Spleen (tissue), 11 donors: ENCODE measurements around the gene FNBP1. TPM values are rescaled to one million over a fixed set of nuclear protein-coding genes. Genes with fewer than 3 reads are reported as not detected.
A peak's percentile ranks its signal among the peaks of the same experiment; 100 is the strongest.
"Not testable (repeated sequence)": the region's sequence is repeated elsewhere in the genome, so short reads cannot be mapped to it uniquely, and the experiment has no call there.

Experiments
- DNase-seq: peaks from one replicate; pipeline ENCODE4 v3.0.0-alpha.2; 2020
- H3K27ac ChIP-seq, 8 donors: fragments of 200-600 bp; sonication (generic) in 7 of 8; 1 replicate in 4 of 8; 2 replicates in 4 of 8; pipeline versions ENCODE4 v1.5.0 to v1.8.0; 2016 to 2021; ENCODE audit warnings: inconsistent platforms in 4 of 8, mild to moderate bottlenecking in 4 of 8, moderate library complexity in 1 of 8
- H3K27me3 ChIP-seq, 7 donors: fragments of 200-600 bp; sonication (generic) in 6 of 7; replicated peaks in 1 of 7; 1 replicate in 4 of 7; 2 replicates in 3 of 7; pipeline versions ENCODE4 v1.5.0 to v1.8.0; 2016 to 2021; ENCODE audit warnings: inconsistent platforms in 3 of 7, mild to moderate bottlenecking in 1 of 7
- H3K36me3 ChIP-seq, 6 donors: fragments of 200-600 bp; sonication (generic) in 5 of 6; 1 replicate in 4 of 6; 2 replicates in 2 of 6; pipeline versions ENCODE4 v1.5.0 to v1.8.0; 2016 to 2021; ENCODE audit warnings: inconsistent platforms in 2 of 6
- H3K4me1 ChIP-seq, 6 donors: fragments of 200-600 bp; sonication (generic) in 5 of 6; 1 replicate in 3 of 6; 2 replicates in 3 of 6; pipeline versions ENCODE4 v1.5.0 to v1.8.0; 2016 to 2021; ENCODE audit warnings: inconsistent platforms in 3 of 6
- H3K4me3 ChIP-seq, 8 donors: fragments of 200-600 bp; sonication (generic) in 7 of 8; 1 replicate in 4 of 8; 2 replicates in 4 of 8; pipeline versions ENCODE4 v1.5.0 to v1.8.0; 2016 to 2021; ENCODE audit warnings: inconsistent platforms in 4 of 8, mild to moderate bottlenecking in 4 of 8, moderate library complexity in 2 of 8
- H3K9me3 ChIP-seq, 8 donors: fragments of 200-600 bp; sonication (generic) in 7 of 8; 1 replicate in 4 of 8; 2 replicates in 4 of 8; pipeline versions ENCODE4 v1.5.0 to v1.8.0; 2016 to 2021; ENCODE audit warnings: inconsistent platforms in 4 of 8
- CTCF ChIP-seq, 11 experiments: fragments of 200-600 bp in 7 of 11; fragments of 450-650 bp in 4 of 11; sonication (generic) in 4 of 11; IDR thresholded peaks in 8 of 11; conservative IDR thresholded peaks in 3 of 11; 1 replicate in 7 of 11; 2 replicates in 4 of 11; pipeline versions ENCODE4 v1.4.0 to v1.8.0; 2016 to 2021; ENCODE audit warnings: antibody characterized with exemption in 11 of 11, inconsistent platforms in 4 of 11, mild to moderate bottlenecking in 1 of 11
- POLR2A ChIP-seq, 3 donors: fragments of 450-650 bp; IDR thresholded peaks; one replicate each; pipeline ENCODE4 v1.5.1; 2017; ENCODE audit warnings: antibody characterized with exemption in 3 of 3, mild to moderate bottlenecking in 1 of 3
- POLR2AphosphoS5 ChIP-seq, 3 donors: sonication (generic); formaldehyde crosslinking; IDR thresholded peaks; one replicate each; pipeline ENCODE4 v1.5.1; 2017; ENCODE audit warnings: antibody characterized with exemption in 3 of 3
- WGBS, 5 donors: extraction: QIAGEN DNeasy Blood & Tissue Kit in 3 of 5; methylation state at CpG; one replicate each; pipeline versions ENCODE4 v1.1.5 to v1.1.7; 2013 to 2018; 5-methylcytosine and 5-hydroxymethylcytosine counted together
- intact Hi-C: fragments of 100-400 bp; cut with DNase I; formaldehyde crosslinking; loops from one replicate; pipeline ENCODE4 v1.15.0; 2023; ENCODE audit warnings: low total_unique reads
- polyA plus RNA-seq, 3 donors: library from polyadenylated mRNA; stranded (reverse); fragments of 200-250 nt; gene quantifications; one replicate each; pipeline ENCODE4 v1.2.1, GENCODE V29; 2013
- total RNA-seq, 7 donors: library from RNA; depleted of rRNA in 3 of 7; stranded (reverse); fragments of >200 nt in 3 of 7; fragmentation: NEBNext Ultra II Directional in 4 of 7; extraction: Animal tissue kit (Norgen Biotek cat#: 25700) in 4 of 7; gene quantifications; one replicate each; pipeline versions ENCODE4 v1.1.0 to v1.2.1, GENCODE V29; 2016 to 2021
- donor health status: healthy with polysubstance abuse.
- donor health status: DM: no; HTN: no; CAD: no; lungs with moderate emphysema.
- donor health status: DM: no; HTN: no; CAD: no.
- donor health status: Bipolar disorder and iron deficiency.
- donor health status: healthy.
- donor health status: DM: no; HTN: no; CAD: no.
- donor health status: DM: yes; HTN: yes; CAD: no.

The FNBP1 gene
- total and polyA plus RNA-seq, 10 donors, result 40.6 to 156 (median 146) TPM

- Histone ChIP-seq H3K27ac (peak overlapping the region in 7 of 8 donors; percentile 48 to 76 (median 68)), H3K27me3 (no peaks in the 10 kb centered on the region), H3K4me1 (peaks cover 34 to 100% (median 93%) of the 10 kb centered on the region in 6 donors), H3K9me3 (no peaks in the 10 kb centered on the region), H3K36me3 (peaks cover 0 to 16% (median 0%) of the 10 kb centered on the region in 6 donors), H3K4me3 (no peak overlapping the region)
- 55 to 71% (median 67%) methylated on average over 7 of the region's 7 CpGs for WGBS, 5 donors
- intact Hi-C loops, result no loop called here
- no peak for TF ChIP-seq POLR2A (IDR thresholded peaks at IDR 0.05)
- TF ChIP-seq POLR2AphosphoS5 (IDR thresholded peaks at IDR 0.05), result no peak
- TF ChIP-seq CTCF (IDR thresholded peaks at IDR 0.05 in 8 of 11, conservative IDR thresholded peaks at IDR 0.05 in 3 of 11), result no peak
- no peak for DNase-seq
Observed at GRCh38 chr9:130023144-130023787, 19.7 kb downstream of the FNBP1 start.

- DNase-seq, result no peak
- 61 to 77% (median 70%) methylated on average over 8 of the region's 8 CpGs for WGBS, 5 donors
- Histone ChIP-seq H3K27ac (peak overlapping the region in 7 of 8 donors; percentile 48 to 76 (median 68)), H3K36me3 (peaks cover 0 to 14% (median 0%) of the 10 kb centered on the region in 6 donors), H3K4me1 (peaks cover 31 to 98% (median 91%) of the 10 kb centered on the region in 6 donors), H3K9me3 (no peaks in the 10 kb centered on the region), H3K4me3 (no peak overlapping the region), H3K27me3 (no peaks in the 10 kb centered on the region)
- TF ChIP-seq CTCF (IDR thresholded peaks at IDR 0.05 in 8 of 11, conservative IDR thresholded peaks at IDR 0.05 in 3 of 11) (no peak), POLR2AphosphoS5 (IDR thresholded peaks at IDR 0.05) (no peak), POLR2A (IDR thresholded peaks at IDR 0.05) (no peak)
- intact Hi-C loops, result no loop called here
Observed at GRCh38 chr9:130022566-130023143, 20.3 kb downstream of the FNBP1 start.

- Histone ChIP-seq H3K4me1 (peaks cover 26 to 98% (median 87%) of the 10 kb centered on the region in 6 donors), H3K27ac (peak overlapping the region in 5 of 8 donors; percentile 64 to 76 (median 69)), H3K36me3 (peaks cover 0 to 11% (median 0%) of the 10 kb centered on the region in 6 donors)
- intact Hi-C loops, H3K9me3 ChIP-seq, H3K27me3 ChIP-seq, DNase-seq, H3K4me3 ChIP-seq: not testable (repeated sequence)
- 86 to 96% (median 90%) methylated on average over 3 of the region's 3 CpGs for WGBS, 5 donors
Observed at GRCh38 chr9:130021842-130022241, 21.1 kb downstream of the FNBP1 start.

GRCh38 chr9:130021123-130021522 is 21.9 kb downstream of the FNBP1 start:
- 67 to 84% (median 70%) methylated on average over 2 of the region's 2 CpGs for WGBS, 5 donors
- intact Hi-C loops, result no loop called here
- TF ChIP-seq POLR2A (IDR thresholded peaks at IDR 0.05) (no peak), CTCF (IDR thresholded peaks at IDR 0.05 in 8 of 11, conservative IDR thresholded peaks at IDR 0.05 in 3 of 11) (no peak), POLR2AphosphoS5 (IDR thresholded peaks at IDR 0.05) (no peak)
- DNase-seq, result no peak
- Histone ChIP-seq H3K27me3 (no peaks in the 10 kb centered on the region), H3K4me3 (no peak overlapping the region), H3K4me1 (peaks cover 18 to 98% (median 81%) of the 10 kb centered on the region in 6 donors), H3K27ac (peak overlapping the region in 4 of 8 donors; percentile 25 to 76 (median 58)), H3K9me3 (peaks cover 0 to 5% (median 4%) of the 10 kb centered on the region in 8 donors), H3K36me3 (peaks cover 0 to 18% (median 1%) of the 10 kb centered on the region in 6 donors)
